Activated T-cell treated with anti-CD3 and anti-CD28 coated beads for 4 hours (primary cell): ENCODE results near the gene SPSB4.
"Not testable (repeated sequence)": the region's sequence is repeated elsewhere in the genome, so short reads cannot be mapped to it uniquely, and the experiment has no call there.

Experiments used
- DNase-seq: peaks from one replicate; pipeline ENCODE4 v3.0.0-alpha.2; 2020

Gene SPSB4

DNA sequence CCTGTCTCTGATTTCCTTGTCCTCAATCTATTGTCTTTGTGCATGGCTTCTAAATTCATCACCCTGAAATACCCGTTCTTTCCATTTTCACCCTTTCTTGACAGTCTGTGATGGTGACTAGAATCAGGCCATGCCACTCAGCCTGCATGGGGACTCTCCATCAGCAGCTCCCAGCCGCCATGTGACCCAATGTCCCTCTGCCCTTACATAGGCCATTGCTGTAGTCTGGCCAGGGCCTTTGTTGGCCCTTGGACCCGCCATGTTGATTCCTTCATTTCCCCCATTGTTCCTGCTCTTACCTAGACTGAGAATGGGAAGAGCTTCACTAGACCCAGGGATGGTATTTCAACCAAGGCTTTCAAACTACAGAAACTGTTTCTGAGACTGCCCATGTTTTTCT lies 45.8 kb downstream of the SPSB4 start:
- DNase-seq, result no peak

DNA sequence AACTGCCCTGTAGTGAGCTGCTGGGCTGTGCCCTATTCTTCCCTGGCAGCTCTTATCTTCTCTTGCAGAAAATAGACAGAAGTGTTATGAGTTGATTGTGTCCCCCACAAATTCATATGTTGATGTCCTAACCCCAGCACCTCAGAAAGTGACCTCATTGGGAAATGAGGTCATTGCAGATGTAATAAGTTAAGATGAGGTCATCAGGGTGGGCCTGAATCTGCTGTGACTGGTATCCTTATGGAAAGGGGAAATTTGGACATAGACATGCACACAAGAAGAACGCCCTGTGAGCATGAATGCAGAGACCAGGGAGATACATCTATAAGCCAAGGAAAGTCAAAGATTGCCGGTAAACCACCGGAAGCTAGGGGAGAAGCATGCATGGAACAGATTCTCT lies 49.0 kb downstream of the SPSB4 start:
- no peak for DNase-seq

DNA sequence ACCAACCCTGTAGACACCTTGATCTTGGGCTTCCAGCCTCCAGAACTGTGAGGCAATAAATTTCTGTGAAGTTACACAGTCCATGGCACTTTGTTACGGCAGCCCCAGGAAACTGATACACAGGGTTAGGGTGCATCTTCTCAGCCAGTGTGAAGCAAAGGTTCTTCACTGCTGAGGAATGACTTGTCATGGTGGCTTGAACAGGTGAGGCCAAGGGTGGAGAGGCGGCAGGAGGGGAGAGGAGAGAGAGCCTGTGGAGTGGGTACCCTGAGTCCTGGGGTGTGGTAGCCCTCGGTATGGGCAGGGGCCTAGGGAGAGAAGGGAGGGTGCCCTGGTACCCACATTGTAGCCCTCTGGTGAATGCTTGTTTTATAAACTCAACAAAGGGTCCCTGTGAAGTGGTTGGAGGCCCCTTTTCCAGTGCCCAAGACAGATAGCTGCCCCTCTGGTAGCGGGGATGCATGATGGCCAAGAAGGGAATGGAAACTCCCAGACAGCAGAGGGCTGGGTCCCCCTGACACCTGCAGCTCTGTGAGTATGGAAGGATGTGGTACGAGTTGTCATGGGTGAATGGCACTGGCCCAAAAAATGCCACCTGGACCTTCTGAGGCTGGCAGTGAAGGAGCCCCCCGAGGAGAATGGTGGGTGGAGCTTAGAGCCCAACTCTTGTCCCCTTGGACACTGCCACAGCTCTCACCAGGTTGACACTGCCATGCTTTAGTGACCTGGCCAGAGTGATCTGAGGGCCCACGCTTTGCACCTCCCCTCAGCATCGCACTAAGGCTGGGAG lies 49.6 kb downstream of the SPSB4 start:
- no peak for DNase-seq

DNA sequence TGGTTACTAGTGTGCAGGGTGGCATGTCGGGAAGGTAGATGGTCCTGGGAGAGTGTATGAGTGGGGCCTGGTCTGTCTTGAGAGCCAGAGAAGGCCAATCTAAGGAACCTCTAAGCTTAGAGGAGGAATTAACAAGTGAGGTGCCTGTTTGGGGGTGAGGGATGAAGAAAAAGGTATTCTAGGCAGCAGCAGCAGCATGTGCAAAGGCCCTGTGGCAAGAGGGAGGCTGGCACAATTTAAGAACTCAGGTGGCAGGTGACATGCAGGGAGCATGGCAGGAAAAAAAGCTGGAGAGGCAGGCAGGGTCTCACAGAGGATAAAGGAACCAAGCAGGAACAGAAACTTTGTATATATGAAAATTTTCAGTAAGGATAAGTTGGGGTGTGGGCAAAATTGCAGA lies 51.2 kb downstream of the SPSB4 start:
- no peak for DNase-seq

DNA sequence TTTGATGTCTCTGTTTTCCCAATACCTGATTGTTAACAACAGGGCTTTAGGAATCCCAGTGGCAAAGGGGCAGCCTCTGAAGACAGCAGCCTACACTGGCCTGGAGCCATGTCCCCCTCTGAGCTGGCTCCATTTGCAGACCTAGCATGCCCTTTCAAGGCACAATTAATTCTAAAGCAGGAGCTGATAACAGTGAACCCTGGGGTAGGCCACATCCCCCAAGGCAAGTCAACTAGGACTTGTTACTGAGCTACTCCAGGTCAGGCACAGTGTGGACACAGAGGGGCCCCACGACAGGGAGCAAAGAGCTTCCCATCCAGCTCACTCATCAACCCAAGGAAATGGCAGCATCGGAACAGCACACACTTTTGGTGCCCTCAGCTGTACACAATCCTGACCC lies 51.9 kb downstream of the SPSB4 start:
- DNase-seq, result no peak

DNA sequence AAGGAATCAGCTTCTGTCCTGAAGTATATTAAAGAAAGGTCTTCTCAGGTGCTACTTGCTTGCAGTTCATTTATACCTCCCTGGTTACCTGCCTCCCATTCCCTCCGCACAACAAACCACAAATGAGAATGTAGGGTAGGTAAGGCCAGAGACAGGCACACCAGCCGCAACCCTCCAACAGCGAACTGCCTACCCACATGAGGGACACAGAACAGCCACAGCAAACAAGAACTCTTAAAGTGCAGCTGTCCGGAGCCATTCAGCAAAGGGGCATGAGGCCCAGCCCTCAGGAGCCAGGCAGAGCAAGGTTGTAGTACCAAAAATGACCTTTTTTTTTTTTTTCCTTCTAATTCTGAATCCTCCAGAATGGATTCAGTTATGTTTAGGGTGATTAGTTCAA lies 52.4 kb downstream of the SPSB4 start:
- DNase-seq, result no peak

DNA sequence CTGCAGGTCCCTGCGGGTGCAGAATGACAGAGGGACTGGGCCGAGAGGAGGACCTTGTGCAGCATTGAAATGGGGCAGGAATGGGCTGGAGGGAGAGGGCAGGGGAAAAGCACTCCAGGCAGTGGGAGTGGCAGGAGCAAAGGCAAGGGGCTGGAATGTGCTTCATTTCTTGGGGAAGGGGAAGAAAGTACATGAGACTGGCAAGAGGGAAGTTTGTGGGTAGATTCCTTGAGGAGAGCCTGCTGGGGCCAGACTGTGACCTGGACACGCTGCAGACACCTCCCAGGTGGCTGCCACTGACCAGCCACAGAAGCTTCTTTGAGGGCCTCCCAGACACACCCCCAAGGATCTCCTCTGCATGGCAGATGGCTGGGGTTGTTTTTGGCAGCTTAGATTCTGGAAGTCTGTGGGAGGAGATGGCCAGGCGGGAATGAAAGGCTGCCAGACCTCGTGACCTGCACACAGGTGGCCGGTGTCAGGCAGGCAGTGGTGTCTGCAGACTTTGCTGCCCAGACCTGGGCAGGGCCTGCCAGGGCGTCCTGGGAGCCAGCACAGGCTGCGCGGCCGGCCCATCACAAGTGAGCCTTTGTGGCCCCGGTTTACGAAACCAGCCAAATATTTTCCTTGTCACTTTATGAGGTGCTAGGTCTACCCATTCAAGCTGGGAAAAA lies 53.1 kb downstream of the SPSB4 start:
- no peak for DNase-seq

DNA sequence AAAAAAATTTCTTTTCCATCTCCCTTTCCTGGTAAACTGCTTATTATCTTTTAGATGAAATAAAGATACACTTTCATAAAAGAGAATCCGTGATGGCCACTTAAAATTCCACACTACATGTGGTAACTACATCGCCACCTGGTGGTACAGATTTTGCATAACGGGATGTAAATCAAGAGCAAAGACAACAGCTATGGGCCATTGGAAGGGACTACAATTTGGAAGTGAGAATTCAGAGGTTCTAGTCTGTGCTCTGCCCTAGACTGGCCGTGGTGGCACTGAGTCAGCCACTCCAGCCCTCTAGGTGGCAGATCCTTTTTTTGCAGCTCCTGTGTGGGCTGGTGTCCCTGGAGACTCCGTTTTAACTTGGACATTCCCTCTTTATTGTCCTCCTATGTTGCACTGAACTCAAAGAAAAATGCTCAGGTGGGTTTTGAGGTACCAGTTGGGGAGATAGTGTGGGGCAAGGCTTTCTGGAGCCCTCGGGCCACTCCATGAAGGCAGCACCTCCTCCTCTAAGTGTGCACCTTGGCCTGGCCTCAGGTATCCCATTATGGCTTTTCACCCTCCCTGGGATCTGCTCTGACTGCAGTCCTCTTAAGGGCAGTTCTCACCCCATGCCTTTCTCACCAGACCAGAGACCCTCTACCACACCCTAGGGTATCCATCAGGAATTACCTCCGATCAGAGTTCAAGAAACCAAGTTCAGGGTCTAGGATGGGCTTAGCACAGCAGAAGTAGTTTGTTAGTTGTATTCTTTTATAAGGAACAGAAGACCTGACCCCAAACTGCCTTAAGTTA lies 54.9 kb downstream of the SPSB4 start:
- DNase-seq, result peak; percentile 48

DNA sequence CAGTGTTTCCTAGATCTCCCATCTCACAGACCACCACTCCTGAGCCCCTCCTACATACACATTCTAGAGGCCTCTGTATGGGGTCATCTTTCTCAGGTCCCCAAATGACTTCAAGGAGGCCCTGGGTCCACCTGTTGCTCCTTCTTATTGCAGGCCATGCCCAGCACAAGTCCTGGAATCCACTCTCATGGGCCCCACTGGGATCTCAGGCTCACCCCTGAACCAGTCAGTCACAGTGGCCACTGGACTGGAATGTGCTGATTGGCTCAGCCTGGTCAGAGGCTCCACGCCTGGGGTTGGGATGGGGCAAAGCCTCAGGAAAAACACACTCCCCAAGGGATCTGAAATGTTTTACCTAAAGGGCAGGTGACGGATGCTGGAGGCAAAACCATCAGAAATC lies 55.7 kb downstream of the SPSB4 start:
- DNase-seq, result no peak

DNA sequence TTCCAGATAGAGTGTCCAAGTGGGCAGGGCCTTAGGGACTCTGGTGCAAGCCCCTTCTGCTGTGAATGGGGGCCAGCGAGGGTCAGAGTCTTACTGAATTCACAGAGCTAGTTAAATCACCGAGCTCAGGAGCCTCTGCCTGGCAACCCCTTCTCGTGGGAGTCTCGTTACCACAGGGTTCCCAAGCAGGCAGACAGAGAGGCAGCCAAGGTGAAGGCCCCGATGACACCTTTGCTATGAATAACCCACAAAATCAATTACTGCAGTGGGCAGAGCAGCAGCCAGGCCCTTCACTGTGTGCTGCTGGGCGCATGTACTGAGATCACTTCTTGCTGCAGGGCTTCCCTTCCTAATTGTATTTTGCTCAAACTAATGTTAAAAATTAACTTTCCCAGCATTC lies 56.9 kb downstream of the SPSB4 start:
- DNase-seq, result no peak

DNA sequence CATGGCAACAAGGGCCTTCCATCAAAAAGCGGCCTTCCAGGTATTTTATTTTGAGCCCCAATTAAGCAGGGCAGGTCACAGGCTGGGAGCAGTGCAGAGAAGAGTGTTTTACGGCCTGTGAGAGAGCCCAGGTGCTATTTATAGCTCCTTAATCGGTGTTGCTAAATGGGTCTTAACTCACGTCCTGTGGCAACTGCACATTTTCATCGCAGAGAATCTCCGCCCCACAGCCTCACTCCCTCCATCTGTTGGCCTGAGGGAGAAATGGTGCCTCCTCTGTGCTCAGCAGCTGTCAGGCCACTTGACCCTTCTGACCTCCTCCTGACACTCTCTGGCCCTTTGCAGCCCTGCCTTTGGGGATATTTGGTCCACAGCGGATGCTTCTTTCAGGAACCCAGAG lies 58.6 kb downstream of the SPSB4 start:
- no peak for DNase-seq

DNA sequence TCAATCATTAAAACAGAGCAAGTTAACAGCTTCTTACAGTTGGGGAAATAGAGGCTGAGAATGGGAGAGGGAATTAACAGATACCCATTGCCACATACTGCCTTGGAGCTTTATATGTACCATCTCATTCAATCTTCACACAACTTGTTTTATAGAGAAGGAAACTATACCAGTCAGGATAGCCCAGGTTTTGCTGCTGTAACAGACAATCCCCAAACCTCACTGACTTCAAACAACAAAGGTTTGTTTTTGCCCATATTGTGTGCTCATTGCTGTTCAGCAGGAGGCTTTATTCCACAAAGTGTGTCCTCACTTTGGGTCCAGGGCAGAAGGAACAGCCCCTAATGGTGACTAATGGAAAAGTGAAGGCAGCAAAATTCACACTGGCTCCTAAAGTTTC lies 59.2 kb downstream of the SPSB4 start:
- DNase-seq, result no peak

DNA sequence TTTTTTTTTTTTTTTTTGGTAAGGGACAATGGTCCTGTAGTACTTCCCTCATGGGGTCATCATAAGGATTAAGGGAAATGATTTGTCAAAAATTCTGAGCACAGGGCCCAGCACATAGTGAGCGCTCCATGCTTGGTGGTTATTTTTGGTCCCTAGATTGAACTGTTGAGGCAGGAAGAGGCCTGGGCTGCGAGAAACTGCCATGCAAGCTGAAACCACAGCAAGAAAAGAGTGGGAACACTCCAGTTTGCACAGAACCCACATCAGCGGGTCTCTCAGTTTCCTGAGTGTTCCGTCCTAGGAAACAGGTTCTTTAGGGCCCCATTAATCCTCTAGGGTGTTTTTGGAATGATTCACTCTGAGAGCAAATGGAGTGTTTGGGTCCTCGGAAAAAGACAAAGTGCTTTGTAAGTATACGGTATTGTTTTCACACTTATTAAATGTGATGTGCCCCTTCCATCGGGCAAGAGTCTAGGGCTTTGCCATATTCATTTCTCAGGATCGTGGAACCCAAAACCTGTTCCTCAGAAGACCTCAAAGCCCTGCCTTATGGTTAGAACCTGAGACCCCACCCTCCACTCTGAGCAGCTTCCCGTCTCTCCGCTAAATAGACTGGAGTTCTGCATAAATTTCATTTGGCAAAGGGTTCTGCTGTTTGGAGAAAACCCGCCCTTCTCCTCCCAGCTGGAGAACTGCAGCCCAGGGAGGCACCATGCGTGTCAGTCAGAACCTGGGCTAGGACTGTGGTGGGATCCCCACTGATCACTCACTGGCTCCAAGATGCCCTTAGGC lies 60.4 kb downstream of the SPSB4 start:
- DNase-seq, result no peak

DNA sequence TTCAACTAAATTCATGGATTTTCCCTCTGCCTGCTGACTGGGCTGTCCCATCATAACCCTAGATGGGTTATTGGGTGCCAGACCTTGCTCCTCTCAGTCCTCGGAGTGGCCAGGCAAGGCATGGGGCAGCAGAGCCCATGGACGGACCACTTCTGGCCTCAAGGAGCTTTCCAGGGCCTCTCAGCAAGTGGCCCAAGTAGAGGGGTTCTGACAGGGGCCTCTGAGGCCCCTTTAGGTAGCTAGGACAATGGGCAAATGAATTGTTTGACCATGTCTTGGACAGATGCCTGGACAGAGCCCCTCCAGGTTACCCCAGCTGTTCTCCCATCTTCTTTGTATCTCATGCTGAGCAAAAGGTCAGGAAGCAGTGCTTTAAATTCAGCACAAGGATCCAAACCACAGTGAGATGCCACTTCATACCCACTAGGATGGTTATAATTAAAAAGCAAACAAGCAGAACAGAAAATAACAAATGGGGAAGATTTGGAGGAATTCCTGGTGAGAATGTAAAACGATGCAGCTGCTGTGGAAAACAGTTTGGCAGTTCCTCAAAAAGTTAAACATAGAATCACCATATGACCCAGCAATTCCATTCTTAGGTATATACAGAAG lies 61.6 kb downstream of the SPSB4 start:
- DNase-seq, result no peak

DNA sequence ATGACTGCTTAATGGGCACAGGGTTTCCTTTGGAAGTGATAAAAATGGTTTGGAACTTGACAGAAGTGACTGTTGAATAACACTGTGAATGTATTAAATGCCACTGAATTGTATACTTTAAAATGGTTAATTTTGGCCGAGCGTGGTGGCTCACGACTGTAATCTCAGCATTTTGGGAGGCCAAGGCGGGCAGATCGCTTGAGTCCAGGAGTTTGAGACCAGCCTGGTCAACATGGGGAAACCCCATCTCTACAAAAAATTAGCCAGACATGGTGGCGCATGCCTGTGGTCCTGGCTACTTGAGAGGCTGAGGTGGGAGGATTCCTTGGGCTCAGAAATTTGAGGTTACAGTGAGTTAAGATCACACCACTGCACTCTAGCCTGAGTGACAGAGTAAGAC lies 62.5 kb downstream of the SPSB4 start:
- not testable (repeated sequence) for DNase-seq

DNA sequence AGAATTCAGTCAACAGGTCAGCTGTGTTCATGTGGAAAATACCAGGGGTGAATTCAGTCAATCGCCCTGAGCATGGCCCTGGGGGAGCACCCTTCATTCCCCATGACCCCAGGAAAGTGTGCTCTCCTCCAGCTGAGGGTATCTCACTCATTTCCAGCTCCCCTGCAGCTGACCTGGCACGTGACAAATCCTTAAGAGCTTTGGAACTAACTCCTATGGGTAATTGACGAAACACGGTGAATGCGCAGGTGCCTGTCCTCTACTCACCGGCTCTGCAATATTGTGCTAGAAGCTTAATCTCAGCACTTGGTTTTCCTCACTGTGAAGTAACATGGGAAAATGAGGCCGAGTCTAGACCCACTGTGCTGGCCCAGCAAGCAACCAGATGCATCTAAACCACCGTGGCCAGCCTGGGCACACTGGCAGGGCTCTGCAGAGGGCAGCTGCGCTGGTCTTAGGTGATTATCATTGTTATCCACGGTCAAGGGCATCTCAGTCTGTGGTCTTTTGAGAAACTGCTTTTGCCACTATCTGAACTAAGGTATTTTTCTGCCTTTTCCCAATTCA lies 63.1 kb downstream of the SPSB4 start:
- DNase-seq, result no peak

DNA sequence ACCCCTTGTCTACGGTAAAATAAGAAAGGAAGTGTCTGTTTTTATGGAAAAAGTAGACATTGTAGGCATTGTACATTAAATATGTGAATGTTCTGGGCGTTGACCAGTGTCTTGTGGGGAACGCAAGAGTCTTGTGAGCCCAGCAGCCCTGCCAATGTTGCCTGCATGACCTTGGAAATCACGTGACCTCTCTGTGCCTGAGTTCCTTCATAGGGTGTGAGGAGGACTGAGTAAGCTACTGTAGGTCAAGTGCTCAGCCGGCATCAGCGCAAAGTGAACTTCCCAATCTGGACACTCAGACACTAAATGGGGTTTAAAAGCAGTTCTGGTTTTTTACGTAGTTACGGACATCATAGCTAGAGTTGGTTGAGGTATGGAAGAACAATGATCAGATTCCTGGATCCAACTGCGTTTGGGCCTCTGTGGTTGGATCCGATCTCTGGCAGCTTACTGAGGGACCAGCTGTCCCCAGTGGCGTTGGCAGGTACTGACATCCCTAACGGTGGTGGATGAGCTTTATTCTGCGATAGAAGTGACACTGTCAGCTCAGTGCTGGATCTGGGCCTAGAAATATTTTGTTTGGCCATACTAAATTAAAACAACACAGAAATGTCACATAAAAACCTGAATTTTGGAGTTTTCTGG lies 63.8 kb downstream of the SPSB4 start:
- no peak for DNase-seq

DNA sequence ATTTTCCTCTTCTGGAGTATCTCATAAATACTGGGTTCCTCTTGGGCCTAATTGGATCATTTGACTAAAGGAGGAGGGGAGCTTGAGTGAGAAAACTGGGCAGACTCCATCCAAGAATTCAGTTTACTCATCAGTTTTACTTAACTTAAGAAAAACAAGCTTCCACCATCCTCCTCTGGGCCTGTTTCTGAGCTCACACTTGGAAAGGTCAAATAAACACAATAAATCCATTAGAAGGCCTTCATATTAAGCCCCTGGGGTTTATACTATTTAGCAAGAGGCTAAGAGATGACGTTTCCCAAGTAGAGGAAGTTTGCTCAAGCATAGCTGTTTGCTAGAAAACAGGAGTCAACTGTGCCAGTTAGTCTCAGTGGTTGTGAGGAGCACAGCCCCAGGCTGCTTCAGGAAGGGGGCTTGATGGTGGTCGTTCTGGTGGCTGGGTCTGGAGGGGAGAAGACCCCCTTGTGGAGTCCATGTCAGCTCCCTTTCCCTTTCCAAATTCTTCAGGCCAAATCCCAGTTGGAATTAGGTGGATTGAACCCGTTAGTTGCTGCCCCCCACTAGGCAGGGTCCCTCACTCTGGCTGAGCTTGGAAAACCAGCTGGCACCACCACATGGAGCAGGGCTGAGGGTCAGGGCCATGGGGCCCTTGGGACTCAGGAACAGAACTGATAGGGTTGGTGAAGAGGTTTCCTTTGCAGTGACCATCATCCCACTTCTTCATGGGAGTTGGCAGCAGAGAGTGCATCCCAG lies 64.8 kb downstream of the SPSB4 start:
- no peak for DNase-seq

DNA sequence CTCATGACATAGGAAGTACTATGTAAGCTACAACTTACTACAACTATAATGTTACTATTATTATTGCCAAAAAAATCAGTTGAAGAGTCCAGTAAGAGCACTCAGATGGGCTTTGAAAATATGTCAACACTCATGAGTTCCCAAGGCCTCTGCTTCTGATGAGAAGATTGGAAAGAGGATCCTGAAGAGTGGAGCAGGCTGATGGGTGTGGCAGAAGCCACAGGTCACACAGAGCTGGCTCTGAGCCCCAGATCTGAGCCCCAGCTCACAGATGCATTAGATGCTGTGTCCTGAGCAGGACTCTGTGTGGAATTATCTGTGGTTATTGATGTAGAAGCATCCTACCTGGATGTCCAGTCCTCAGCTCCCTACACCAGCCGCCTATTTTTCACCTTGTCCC lies 65.6 kb downstream of the SPSB4 start:
- no peak for DNase-seq

DNA sequence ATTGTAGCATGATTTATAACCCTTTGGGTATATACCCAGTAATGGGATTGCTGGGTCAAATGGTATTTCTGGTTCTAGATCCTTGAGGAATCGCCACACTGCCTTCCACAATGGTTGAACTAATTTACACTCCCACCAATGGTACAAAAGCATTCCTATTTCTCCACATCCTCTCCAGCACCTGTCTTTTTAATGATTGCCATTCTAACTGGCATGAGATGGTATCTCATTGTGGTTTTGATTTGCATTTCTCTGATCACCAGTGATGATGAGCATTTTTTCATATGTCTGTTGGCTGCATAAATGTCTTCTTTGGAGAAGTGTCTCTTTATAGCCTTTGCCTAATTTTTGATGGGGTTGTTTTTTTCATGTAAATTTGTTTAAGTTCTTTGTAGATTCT lies 66.8 kb downstream of the SPSB4 start:
- not testable (repeated sequence) for DNase-seq

DNA sequence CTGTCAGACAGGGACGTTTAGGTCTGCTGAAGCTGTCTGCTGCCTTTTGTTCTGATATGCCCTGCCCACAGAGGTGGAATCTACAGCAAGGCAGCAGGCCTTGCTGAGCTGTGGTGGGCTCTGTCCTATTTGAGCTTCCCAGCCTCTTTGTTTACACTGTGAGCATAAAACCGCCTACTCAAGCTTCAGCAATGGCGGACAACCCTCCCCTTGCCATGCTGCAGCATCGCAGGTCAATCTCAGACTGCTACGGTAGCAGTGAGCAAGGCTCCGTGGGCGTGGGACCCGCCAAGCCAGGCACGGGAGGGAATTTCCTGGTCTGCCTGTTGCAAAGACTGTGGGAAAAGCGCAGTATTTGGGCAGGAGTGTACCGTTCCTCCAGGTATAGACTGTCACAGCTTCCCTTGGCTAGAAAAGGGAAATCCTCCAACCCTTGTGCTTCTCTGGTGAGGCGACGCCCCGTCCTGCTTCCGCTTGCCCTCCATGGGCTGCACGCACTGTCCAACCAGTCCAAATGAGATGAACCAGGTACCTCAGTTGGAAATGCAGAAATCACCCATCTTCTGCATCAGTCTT lies 71.4 kb downstream of the SPSB4 start:
- no peak for DNase-seq
